Fibroblast of lung (primary cell): ENCODE measurements around the gene PEX10. TPM values are rescaled to one million over a fixed set of nuclear protein-coding genes. Genes with fewer than 3 reads are reported as not detected.

ENCODE experiments used
- DNase-seq, 2 donors: peaks; one replicate each; pipeline versions ENCODE4 v3.0.0 to v3.0.0-alpha.2; 2010; ENCODE audit warnings: low read depth in 2 of 2
- H2AFZ ChIP-seq: 2 replicates; pipeline ENCODE4 v1.5.1; 2012; ENCODE audit warnings: low read length, control low read depth, inconsistent platforms
- H3K27ac ChIP-seq: 2 replicates; pipeline ENCODE4 v1.5.1; 2011; ENCODE audit warnings: low read length, control low read depth; ENCODE audit not compliant: insufficient read depth
- H3K27me3 ChIP-seq: 2 replicates; pipeline ENCODE4 v1.5.1; 2011; ENCODE audit warnings: mild to moderate bottlenecking, low read length; ENCODE audit not compliant: control insufficient read depth, insufficient read depth
- H3K36me3 ChIP-seq: 2 replicates; pipeline ENCODE4 v1.5.1; 2011; ENCODE audit warnings: low read length; ENCODE audit not compliant: control insufficient read depth, insufficient read depth
- H3K4me1 ChIP-seq: 2 replicates; pipeline ENCODE4 v1.5.1; 2011; ENCODE audit warnings: low read length; ENCODE audit not compliant: control insufficient read depth, insufficient read depth; ENCODE audit errors: extremely low read depth
- H3K4me2 ChIP-seq: 2 replicates; pipeline ENCODE4 v1.5.1; 2011; ENCODE audit warnings: low read length, control low read depth; ENCODE audit not compliant: insufficient read depth; ENCODE audit errors: extremely low read depth
- H3K4me3 ChIP-seq, 4 experiments: fragments of 200-600 bp in 1 of 4; sonication (generic) in 1 of 4; replicated peaks in 1 of 4; 2 replicates each; pipeline ENCODE4 v1.5.1; 2011 to 2016; ENCODE audit warnings: low read length in 4 of 4, low read depth in 3 of 4, mild to moderate bottlenecking in 3 of 4, control low read depth in 2 of 4, inconsistent platforms in 1 of 4, mixed read lengths in 1 of 4; ENCODE audit not compliant: insufficient read depth in 1 of 4; ENCODE audit errors: control extremely low read depth in 1 of 4
- H3K79me2 ChIP-seq: 2 replicates; pipeline ENCODE4 v1.5.1; 2012; ENCODE audit warnings: mild to moderate bottlenecking, low read length, inconsistent platforms; ENCODE audit not compliant: control insufficient read depth, insufficient read depth
- H3K9ac ChIP-seq: 2 replicates; pipeline ENCODE4 v1.5.1; 2011; ENCODE audit warnings: mild to moderate bottlenecking, low read length, control low read depth; ENCODE audit not compliant: insufficient read depth
- H3K9me3 ChIP-seq: 2 replicates; pipeline ENCODE4 v1.5.1; 2012; ENCODE audit warnings: low read depth, low read length; ENCODE audit not compliant: control insufficient read depth, insufficient read depth
- H4K20me1 ChIP-seq: 2 replicates; pipeline ENCODE4 v1.5.1; 2011; ENCODE audit warnings: low read length; ENCODE audit not compliant: control insufficient read depth, insufficient read depth; ENCODE audit errors: extremely low read depth
- CTCF ChIP-seq, 2 donors: IDR thresholded peaks in 1 of 2; conservative IDR thresholded peaks in 1 of 2; 1 replicate in 1 of 2; 2 replicates in 1 of 2; pipeline ENCODE4 v1.5.1; 2011 to 2012; ENCODE audit warnings: low read length in 2 of 2, control low read depth in 1 of 2, inconsistent platforms in 1 of 2, low read depth in 1 of 2, mild to moderate bottlenecking in 1 of 2
- EZH2 ChIP-seq: IDR thresholded peaks from 2 replicates; pipeline ENCODE4 v1.5.1; 2012; ENCODE audit warnings: low read length, control low read depth, mild to moderate bottlenecking; ENCODE audit errors: missing control alignments
- polyA plus RNA-seq, 2 donors: library from polyadenylated mRNA; depleted of rRNA in 1 of 2; stranded (reverse) in 1 of 2; unstranded in 1 of 2; fragments of >200 nt; gene quantifications; 2 replicates each; pipeline ENCODE4 v1.2.1, GENCODE V29; 2011 to 2012; ENCODE audit warnings: missing spikeins in 1 of 2
- total RNA-seq: library from RNA; depleted of rRNA; stranded (reverse); fragments of >200 nt; gene quantifications from 2 replicates; pipeline ENCODE4 v1.2.1, GENCODE V29; 2014

PEX10 gene
- total and polyA plus RNA-seq, 2 donors (not counting 1 experiment from before 2014, with no cell fraction given) = 15.4 to 33.4 TPM

DNA sequence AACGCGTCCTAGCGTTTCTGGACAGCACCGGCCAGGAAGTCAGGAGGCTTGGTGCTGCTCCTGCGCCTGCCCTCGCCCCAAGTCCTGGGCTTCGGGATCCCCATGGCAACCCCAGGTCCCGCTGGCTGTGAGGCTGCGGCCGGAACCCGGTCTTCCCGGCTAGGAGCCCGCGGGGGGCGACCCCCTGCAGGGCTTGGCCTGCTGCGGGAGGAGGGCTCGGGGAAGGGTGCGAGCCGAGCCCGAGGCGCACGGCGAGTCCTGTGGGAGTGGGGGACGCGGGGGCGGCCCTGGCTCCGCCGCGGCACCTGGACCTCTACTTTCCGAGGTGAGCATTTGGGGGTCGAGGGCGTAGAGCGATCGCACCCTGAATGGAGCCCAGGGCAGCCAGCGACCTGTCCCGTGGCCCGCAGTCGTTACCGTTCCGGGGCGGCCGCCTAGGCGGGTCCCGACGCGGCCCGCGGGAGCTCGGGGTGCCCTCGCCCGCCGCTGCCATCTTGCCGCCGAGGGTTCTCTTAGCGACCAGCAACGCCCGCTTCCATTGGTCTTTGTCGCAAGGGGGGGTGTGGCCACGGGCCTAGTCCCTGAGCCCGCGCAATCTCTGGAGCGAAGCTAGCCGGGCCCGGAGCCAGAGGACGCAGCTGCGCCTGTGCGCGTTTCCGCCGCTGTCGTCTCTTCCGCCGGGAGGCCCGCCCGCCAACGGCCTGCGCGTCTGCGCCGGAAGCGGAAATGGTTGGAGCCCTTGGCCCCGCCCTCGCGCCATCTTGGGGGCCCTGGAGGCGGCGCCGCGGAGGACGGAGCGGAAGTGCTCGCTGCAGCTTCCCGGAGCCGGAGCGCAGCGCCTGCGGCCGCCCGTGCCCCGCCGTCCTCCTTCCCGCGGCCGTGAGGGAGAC lies 21.1 kb downstream of the PEX10 start, which contains the start of the genes MORN1 and RER1:
TSS of gene MORN1 (minus strand) at position 514 of the 890 bp plus-strand sequence. CDS start at position 493, 21 bp downstream.
TSS of gene RER1 (plus strand) at position 801 of the 890 bp plus-strand sequence. CDS start 3,950 bp downstream, outside the sequence.
- peaks cover 10% of the 10 kb centered on the region for H3K36me3 ChIP-seq
- H4K20me1 ChIP-seq = no peaks in the 10 kb centered on the region
- peak within 1 kb of the TSS; percentile 90 for H3K9ac ChIP-seq
- no peak for TF ChIP-seq CTCF (conservative IDR thresholded peaks at IDR 0.05 in 1 of 2, IDR thresholded peaks at IDR 0.05 in 1 of 2; ENCODE audit: low read depth in 1 of 2, low read length in 2 of 2)
- TF ChIP-seq EZH2 = no peak
- H3K27ac ChIP-seq = peak within 1 kb of the TSS; percentile 93
- H3K4me2 ChIP-seq = peak within 1 kb of the TSS; percentile 96
- peak; percentile 98 to 99 for DNase-seq
- H3K4me3 ChIP-seq = peak within 1 kb of the TSS; percentile 93 to 97 (median 94)
- peaks cover 12% of the 10 kb centered on the region for H3K4me1 ChIP-seq
- H2AFZ ChIP-seq = peak within 1 kb of the TSS; percentile 90
- H3K9me3 ChIP-seq = no peaks in the 10 kb centered on the region
- H3K27me3 ChIP-seq = no peaks in the 10 kb centered on the region
- H3K79me2 ChIP-seq = peaks cover 51% of the 10 kb centered on the region

DNA sequence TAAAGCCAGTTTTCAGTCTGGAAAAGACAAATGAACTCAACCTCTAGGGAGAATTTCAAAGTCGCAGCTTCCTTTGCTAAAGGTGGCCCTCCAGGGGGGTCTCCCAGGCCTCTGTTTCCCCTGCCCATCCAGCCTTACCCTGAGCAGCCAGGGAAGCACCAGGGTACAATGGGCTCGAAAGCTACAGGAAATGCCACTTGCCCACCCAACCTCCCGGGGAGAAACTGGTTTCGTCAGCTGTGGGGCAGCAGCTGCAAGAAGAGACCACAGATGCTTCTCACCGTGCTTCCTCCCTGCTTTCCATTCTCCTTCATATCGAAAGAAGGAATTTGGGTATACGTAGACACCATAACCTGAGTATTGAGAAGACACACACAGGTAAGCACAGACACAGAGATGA lies 22.7 kb downstream of the PEX10 start:
- no peaks in the 10 kb centered on the region for H3K27me3 ChIP-seq
- H3K4me3 ChIP-seq = no peak overlapping the region
- H4K20me1 ChIP-seq = no peaks in the 10 kb centered on the region
- no peak overlapping the region for H2AFZ ChIP-seq
- peaks cover 12% of the 10 kb centered on the region for H3K4me1 ChIP-seq
- TF ChIP-seq EZH2 = no peak
- TF ChIP-seq CTCF (conservative IDR thresholded peaks at IDR 0.05 in 1 of 2, IDR thresholded peaks at IDR 0.05 in 1 of 2; ENCODE audit: low read depth in 1 of 2, low read length in 2 of 2) = no peak
- DNase-seq = no peak
- H3K27ac ChIP-seq = no peak overlapping the region
- H3K9ac ChIP-seq = no peak overlapping the region
- peaks cover 36% of the 10 kb centered on the region for H3K79me2 ChIP-seq
- peaks cover 5% of the 10 kb centered on the region for H3K36me3 ChIP-seq
- peak overlapping the region; percentile 8 for H3K4me2 ChIP-seq
- H3K9me3 ChIP-seq = no peaks in the 10 kb centered on the region
